ENCODE results near the gene CFAP43.

CFAP43 gene

GRCh38 chr10:104209575-104210198 lies 22.5 kb downstream of the CFAP43 start:
- no peak overlapping the region for H4K8ac ChIP-seq (ENCODE audit: low read depth, low read length)

GRCh38 chr10:104208730-104209129 lies 23.4 kb downstream of the CFAP43 start:
- no peaks in the 10 kb centered on the region for H3K4me1 ChIP-seq (ENCODE audit: control insufficient read depth in 1 of 2, insufficient read depth in 2 of 2, low read length in 2 of 2)
- H4K8ac ChIP-seq (ENCODE audit: low read depth, low read length) = no peak overlapping the region
- H3K9me3 ChIP-seq (ENCODE audit: insufficient read depth, low read depth, low read length) = no peaks in the 10 kb centered on the region
- no peak for DNase-seq
- no peaks in the 10 kb centered on the region for H3K27me3 ChIP-seq (ENCODE audit: insufficient read depth, low read length)
- no peak overlapping the region for H3K9ac ChIP-seq (ENCODE audit: low read length)
- H2BK12ac ChIP-seq (ENCODE audit: low read length) = no peak overlapping the region
- no peaks in the 10 kb centered on the region for H3K79me2 ChIP-seq (ENCODE audit: control insufficient read depth, insufficient read depth, low read length, poor library complexity)
- H3K4ac ChIP-seq (ENCODE audit: low read depth, low read length) = no peak overlapping the region
- no peak overlapping the region for H3K14ac ChIP-seq (ENCODE audit: low read length)
- no peak overlapping the region for H2BK120ac ChIP-seq (ENCODE audit: insufficient read depth, low read length, poor library complexity)
- H2AFZ ChIP-seq (ENCODE audit: insufficient read depth, low read length, poor library complexity) = no peak overlapping the region
- H3K79me1 ChIP-seq (ENCODE audit: low read length) = no peaks in the 10 kb centered on the region
- WGBS (ENCODE audit: extremely low coverage, insufficient coverage, insufficient read length) = no CpG with 5 or more reads among the region's 3 CpGs
- H2BK5ac ChIP-seq (ENCODE audit: low read depth, low read length, poor library complexity) = no peak overlapping the region
- H4K91ac ChIP-seq (ENCODE audit: low read depth, low read length) = no peak overlapping the region
- no peak overlapping the region for H3K18ac ChIP-seq (ENCODE audit: low read length)
- no peaks in the 10 kb centered on the region for H3K36me3 ChIP-seq (ENCODE audit: control insufficient read depth in 1 of 2, insufficient read depth in 2 of 2, low read length in 2 of 2)
- H3K4me3 ChIP-seq (ENCODE audit: low read depth, low read length) = no peak overlapping the region
- H2AK5ac ChIP-seq (ENCODE audit: low read length) = no peak overlapping the region
- H3K4me2 ChIP-seq (ENCODE audit: low read length) = no peak overlapping the region
- no peak overlapping the region for H3K23ac ChIP-seq (ENCODE audit: low read length)
- no peak overlapping the region for H4K12ac ChIP-seq (ENCODE audit: low read depth, low read length)
- no peak overlapping the region for H3K27ac ChIP-seq (ENCODE audit: low read depth, low read length)

More at GRCh38 chr10:104209575-104210198, 22.5 kb downstream of the CFAP43 start:
- no peak overlapping the region for H3K14ac ChIP-seq (ENCODE audit: low read length)
- no peak overlapping the region for H3K9ac ChIP-seq (ENCODE audit: low read length)
- no peak overlapping the region for H2BK120ac ChIP-seq (ENCODE audit: insufficient read depth, low read length, poor library complexity)
- no peak overlapping the region for H2AFZ ChIP-seq (ENCODE audit: insufficient read depth, low read length, poor library complexity)
- H3K4me2 ChIP-seq (ENCODE audit: low read length) = no peak overlapping the region
- no peak overlapping the region for H3K4ac ChIP-seq (ENCODE audit: low read depth, low read length)
- no peak overlapping the region for H2AK5ac ChIP-seq (ENCODE audit: low read length)
- H3K27ac ChIP-seq (ENCODE audit: low read depth, low read length) = no peak overlapping the region
- no CpG with 5 or more reads among the region's 2 CpGs for WGBS (ENCODE audit: extremely low coverage, insufficient coverage, insufficient read length)
- H3K4me3 ChIP-seq (ENCODE audit: low read depth, low read length) = no peak overlapping the region
- no peak overlapping the region for H4K12ac ChIP-seq (ENCODE audit: low read depth, low read length)
- H3K79me2 ChIP-seq (ENCODE audit: control insufficient read depth, insufficient read depth, low read length, poor library complexity) = no peaks in the 10 kb centered on the region
- H4K91ac ChIP-seq (ENCODE audit: low read depth, low read length) = no peak overlapping the region
- no peaks in the 10 kb centered on the region for H3K4me1 ChIP-seq (ENCODE audit: control insufficient read depth in 1 of 2, insufficient read depth in 2 of 2, low read length in 2 of 2)
- H3K27me3 ChIP-seq (ENCODE audit: insufficient read depth, low read length) = no peaks in the 10 kb centered on the region
- H2BK5ac ChIP-seq (ENCODE audit: low read depth, low read length, poor library complexity) = no peak overlapping the region
- H3K36me3 ChIP-seq (ENCODE audit: control insufficient read depth in 1 of 2, insufficient read depth in 2 of 2, low read length in 2 of 2) = no peaks in the 10 kb centered on the region
- DNase-seq = peak in 1 of 2 donors; percentile 58
- no peaks in the 10 kb centered on the region for H3K9me3 ChIP-seq (ENCODE audit: insufficient read depth, low read depth, low read length)
- H3K18ac ChIP-seq (ENCODE audit: low read length) = no peak overlapping the region
- H3K23ac ChIP-seq (ENCODE audit: low read length) = no peak overlapping the region
- H3K79me1 ChIP-seq (ENCODE audit: low read length) = no peaks in the 10 kb centered on the region
- H2BK12ac ChIP-seq (ENCODE audit: low read length) = no peak overlapping the region

DNA sequence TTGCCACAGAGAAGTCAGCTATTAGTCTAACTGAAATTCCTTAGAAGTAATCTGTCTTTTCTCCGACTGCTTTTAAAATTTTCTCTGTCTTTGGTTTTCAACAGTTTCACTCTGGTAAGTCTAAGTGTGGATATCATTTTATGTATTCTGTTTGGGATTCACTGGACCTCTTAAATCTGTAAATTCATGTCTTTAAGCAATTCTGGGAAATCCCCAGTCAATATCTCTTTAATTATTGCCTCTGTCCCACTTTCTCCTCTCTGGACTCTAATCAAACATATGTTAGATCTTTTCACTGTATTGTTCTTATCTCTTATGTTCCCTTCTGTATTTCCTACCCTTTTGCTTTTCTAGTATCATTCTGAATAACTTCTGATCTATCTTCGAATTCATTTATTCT lies 29.9 kb downstream of the CFAP43 start:
- H3K14ac ChIP-seq (ENCODE audit: low read length) = no peak overlapping the region
- no peak overlapping the region for H3K27ac ChIP-seq (ENCODE audit: low read depth, low read length)
- H3K9me3 ChIP-seq (ENCODE audit: insufficient read depth, low read depth, low read length) = no peaks in the 10 kb centered on the region
- H3K4me1 ChIP-seq (ENCODE audit: control insufficient read depth in 1 of 2, insufficient read depth in 2 of 2, low read length in 2 of 2) = no peaks in the 10 kb centered on the region
- no peak overlapping the region for H3K18ac ChIP-seq (ENCODE audit: low read length)
- no peak overlapping the region for H3K4ac ChIP-seq (ENCODE audit: low read depth, low read length)
- H2BK5ac ChIP-seq (ENCODE audit: low read depth, low read length, poor library complexity) = no peak overlapping the region
- H4K8ac ChIP-seq (ENCODE audit: low read depth, low read length) = no peak overlapping the region
- H2BK12ac ChIP-seq (ENCODE audit: low read length) = no peak overlapping the region
- no peaks in the 10 kb centered on the region for H3K36me3 ChIP-seq (ENCODE audit: control insufficient read depth in 1 of 2, insufficient read depth in 2 of 2, low read length in 2 of 2)
- no peak overlapping the region for H2BK120ac ChIP-seq (ENCODE audit: insufficient read depth, low read length, poor library complexity)
- H3K23ac ChIP-seq (ENCODE audit: low read length) = no peak overlapping the region
- DNase-seq = no peak
- H4K91ac ChIP-seq (ENCODE audit: low read depth, low read length) = no peak overlapping the region
- H2AK5ac ChIP-seq (ENCODE audit: low read length) = no peak overlapping the region
- H3K9ac ChIP-seq (ENCODE audit: low read length) = no peak overlapping the region
- H3K4me3 ChIP-seq (ENCODE audit: low read depth, low read length) = no peak overlapping the region
- no peaks in the 10 kb centered on the region for H3K79me2 ChIP-seq (ENCODE audit: control insufficient read depth, insufficient read depth, low read length, poor library complexity)
- H3K79me1 ChIP-seq (ENCODE audit: low read length) = no peaks in the 10 kb centered on the region
- H4K12ac ChIP-seq (ENCODE audit: low read depth, low read length) = no peak overlapping the region
- no peak overlapping the region for H2AFZ ChIP-seq (ENCODE audit: insufficient read depth, low read length, poor library complexity)
- no peaks in the 10 kb centered on the region for H3K27me3 ChIP-seq (ENCODE audit: insufficient read depth, low read length)
- no peak overlapping the region for H3K4me2 ChIP-seq (ENCODE audit: low read length)
- WGBS (ENCODE audit: extremely low coverage, insufficient coverage, insufficient read length) = no CpG with 5 or more reads among the region's 2 CpGs

- Histone ChIP-seq H4K91ac (ENCODE audit: low read depth, low read length) (no peak overlapping the region), H3K4me3 (ENCODE audit: low read depth, low read length) (no peak overlapping the region), H2BK5ac (ENCODE audit: low read depth, low read length, poor library complexity) (no peak overlapping the region), H3K27me3 (ENCODE audit: insufficient read depth, low read length) (no peaks in the 10 kb centered on the region), H3K4ac (ENCODE audit: low read depth, low read length) (no peak overlapping the region), H3K18ac (ENCODE audit: low read length) (no peak overlapping the region), H3K36me3 (ENCODE audit: control insufficient read depth in 1 of 2, insufficient read depth in 2 of 2, low read length in 2 of 2) (no peaks in the 10 kb centered on the region), H2BK12ac (ENCODE audit: low read length) (no peak overlapping the region), H2AFZ (ENCODE audit: insufficient read depth, low read length, poor library complexity) (no peak overlapping the region), H3K4me1 (ENCODE audit: control insufficient read depth in 1 of 2, insufficient read depth in 2 of 2, low read length in 2 of 2) (no peaks in the 10 kb centered on the region), H3K23ac (ENCODE audit: low read length) (no peak overlapping the region), H4K12ac (ENCODE audit: low read depth, low read length) (no peak overlapping the region), H4K8ac (ENCODE audit: low read depth, low read length) (no peak overlapping the region), H2BK120ac (ENCODE audit: insufficient read depth, low read length, poor library complexity) (no peak overlapping the region), H3K9me3 (ENCODE audit: insufficient read depth, low read depth, low read length) (no peaks in the 10 kb centered on the region), H3K4me2 (ENCODE audit: low read length) (no peak overlapping the region), H3K14ac (ENCODE audit: low read length) (no peak overlapping the region), H3K79me2 (ENCODE audit: control insufficient read depth, insufficient read depth, low read length, poor library complexity) (no peaks in the 10 kb centered on the region), H3K27ac (ENCODE audit: low read depth, low read length) (no peak overlapping the region), H3K9ac (ENCODE audit: low read length) (no peak overlapping the region), H2AK5ac (ENCODE audit: low read length) (no peak overlapping the region), H3K79me1 (ENCODE audit: low read length) (no peaks in the 10 kb centered on the region)
- DNase-seq = peak; percentile 30 to 91
- no CpG with 5 or more reads among the region's 1 CpG for WGBS (ENCODE audit: extremely low coverage, insufficient coverage, insufficient read length)
Observed at GRCh38 chr10:104201636-104202035, 30.5 kb downstream of the CFAP43 start.

Measured in trophoblast cell (in vitro differentiated cells and primary cell).